ENCODE results near the gene PADI1. TPM values are rescaled to one million over a fixed set of nuclear protein-coding genes. Genes with fewer than 3 reads are reported as not detected.

PADI1 gene
- total RNA-seq, 1 donor from 2014 or later, result not detected

DNA sequence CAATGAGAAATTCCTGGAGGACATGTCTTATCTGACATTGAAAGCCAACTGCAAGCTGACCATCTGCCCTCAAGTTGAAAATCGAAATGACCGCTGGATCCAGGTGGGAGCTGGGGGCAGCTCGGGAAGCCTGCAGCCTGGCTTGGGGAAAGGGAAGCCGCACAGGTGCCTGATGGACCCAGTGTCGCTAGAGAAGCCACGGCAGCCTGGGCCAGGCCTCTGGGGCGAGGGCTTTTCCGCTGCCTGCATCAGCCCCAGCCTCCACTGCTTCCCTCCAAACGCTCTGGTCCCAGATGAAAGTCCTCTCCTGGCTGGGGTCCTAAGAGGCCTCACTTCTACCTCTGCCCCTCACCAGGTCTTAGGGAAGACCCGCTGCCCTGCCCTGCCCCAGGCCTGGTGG is 25.2 kb downstream of the PADI1 start:
- Histone ChIP-seq H3K27me3 (ENCODE audit: low read depth) (peaks cover 69% of the 10 kb centered on the region), H3K36me3 (no peaks in the 10 kb centered on the region), H3K27ac (replicated peaks) (no peak overlapping the region), H3K9me3 (replicated peaks) (no peaks in the 10 kb centered on the region), H3K4me1 (no peaks in the 10 kb centered on the region), H3K4me3 (no peak overlapping the region)
- DNase-seq, result no peak
- intact Hi-C loops (cut with micrococcal nuclease), result loop anchor here (10.0 kb wide), 1 partner anchor 275 kb away; no protein-coding TSS in a partner anchor
- TF ChIP-seq, protein P1, sequence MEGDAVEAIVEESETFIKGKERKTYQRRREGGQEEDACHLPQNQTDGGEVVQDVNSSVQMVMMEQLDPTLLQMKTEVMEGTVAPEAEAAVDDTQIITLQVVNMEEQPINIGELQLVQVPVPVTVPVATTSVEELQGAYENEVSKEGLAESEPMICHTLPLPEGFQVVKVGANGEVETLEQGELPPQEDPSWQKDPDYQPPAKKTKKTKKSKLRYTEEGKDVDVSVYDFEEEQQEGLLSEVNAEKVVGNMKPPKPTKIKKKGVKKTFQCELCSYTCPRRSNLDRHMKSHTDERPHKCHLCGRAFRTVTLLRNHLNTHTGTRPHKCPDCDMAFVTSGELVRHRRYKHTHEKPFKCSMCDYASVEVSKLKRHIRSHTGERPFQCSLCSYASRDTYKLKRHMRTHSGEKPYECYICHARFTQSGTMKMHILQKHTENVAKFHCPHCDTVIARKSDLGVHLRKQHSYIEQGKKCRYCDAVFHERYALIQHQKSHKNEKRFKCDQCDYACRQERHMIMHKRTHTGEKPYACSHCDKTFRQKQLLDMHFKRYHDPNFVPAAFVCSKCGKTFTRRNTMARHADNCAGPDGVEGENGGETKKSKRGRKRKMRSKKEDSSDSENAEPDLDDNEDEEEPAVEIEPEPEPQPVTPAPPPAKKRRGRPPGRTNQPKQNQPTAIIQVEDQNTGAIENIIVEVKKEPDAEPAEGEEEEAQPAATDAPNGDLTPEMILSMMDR (IDR thresholded peaks at IDR 0.05; ENCODE audit: borderline replicate concordance), result no peak

DNA sequence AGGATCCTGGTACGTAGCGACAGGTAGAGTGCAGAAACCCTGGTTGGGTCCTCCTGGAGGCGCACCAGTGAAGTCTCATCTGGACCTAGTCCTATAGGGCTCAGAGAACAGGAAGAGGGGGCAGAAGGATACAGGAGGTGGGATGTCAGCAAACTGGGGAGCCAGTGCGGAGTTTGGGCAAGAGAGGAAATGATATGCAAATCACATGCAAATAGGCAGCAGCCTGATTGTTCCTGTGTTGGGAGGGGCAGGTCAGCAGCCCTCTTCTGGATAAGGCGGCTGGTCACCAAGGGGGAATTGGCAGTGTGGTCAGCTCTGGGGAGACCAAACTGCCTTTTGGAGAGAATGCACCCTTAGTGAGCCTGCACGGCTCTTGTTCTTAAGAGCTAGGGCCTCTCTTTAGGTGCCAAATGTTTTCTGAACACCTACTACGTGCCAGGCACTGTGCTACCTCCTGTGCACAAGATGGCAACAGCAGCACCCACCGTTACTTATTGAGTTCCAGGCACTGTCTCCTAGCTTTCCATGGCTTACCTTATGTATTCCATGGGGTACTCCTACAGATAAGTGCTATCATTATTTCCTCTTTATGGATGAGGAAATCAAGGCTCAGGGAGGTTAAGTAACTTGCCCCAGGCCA is 25.9 kb downstream of the PADI1 start:
- intact Hi-C loops (cut with micrococcal nuclease), result loop anchor here (10.0 kb wide), 1 partner anchor 276 kb away; no protein-coding TSS in a partner anchor
- no peak overlapping the region for H3K4me3 ChIP-seq
- no peaks in the 10 kb centered on the region for H3K4me1 ChIP-seq
- no peaks in the 10 kb centered on the region for H3K9me3 ChIP-seq (replicated peaks)
- TF ChIP-seq, protein P1 (IDR thresholded peaks at IDR 0.05; ENCODE audit: borderline replicate concordance), result no peak
- DNase-seq, result no peak
- H3K27me3 ChIP-seq (ENCODE audit: low read depth), result peaks cover 67% of the 10 kb centered on the region
- H3K36me3 ChIP-seq, result no peaks in the 10 kb centered on the region
- no peak overlapping the region for H3K27ac ChIP-seq (replicated peaks)

DNA sequence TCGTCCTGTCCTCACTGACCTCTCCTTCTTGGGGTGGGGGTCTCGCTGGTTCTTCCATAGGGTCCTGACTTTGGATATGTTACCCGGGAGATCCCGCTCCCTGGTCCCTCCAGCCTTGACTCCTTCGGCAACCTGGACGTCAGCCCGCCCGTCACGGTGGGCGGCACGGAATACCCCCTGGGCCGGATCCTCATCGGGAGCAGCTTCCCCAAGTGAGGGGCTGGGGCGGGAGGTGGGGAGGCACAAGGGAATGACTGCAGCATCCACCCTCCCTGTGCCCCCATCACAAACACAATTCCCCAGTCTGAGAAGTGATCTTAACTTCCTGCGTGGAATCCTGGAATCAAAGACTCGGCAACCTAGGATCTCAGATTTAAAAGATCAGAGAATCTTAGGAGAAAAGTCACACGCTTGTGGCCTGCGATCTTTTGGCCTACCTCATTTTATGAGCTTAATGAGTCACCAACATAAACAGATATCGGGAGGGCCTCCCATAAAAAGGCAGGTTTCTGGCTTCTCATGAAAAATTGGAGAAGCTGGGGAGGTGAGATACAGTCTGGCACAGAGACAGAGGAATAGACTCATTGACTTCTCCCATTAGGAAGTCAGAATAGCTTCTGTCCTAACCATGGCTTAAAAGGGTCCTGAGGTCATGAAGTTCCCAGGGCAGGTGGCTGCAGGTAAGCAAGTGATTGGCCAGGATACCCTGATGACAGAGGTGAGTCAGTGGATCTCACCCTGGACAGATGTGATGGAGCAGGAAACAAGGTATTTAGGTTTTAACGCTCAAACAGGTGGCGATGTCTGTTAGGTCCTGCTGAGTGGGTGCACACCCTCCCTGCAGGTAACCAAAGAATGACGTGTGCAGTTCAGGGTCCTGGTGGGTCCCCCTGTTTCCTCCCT is 28.1 kb downstream of the PADI1 start:
- TF ChIP-seq, protein P1 (IDR thresholded peaks at IDR 0.05; ENCODE audit: borderline replicate concordance), result no peak
- Histone ChIP-seq H3K4me1 (no peaks in the 10 kb centered on the region), H3K27ac (replicated peaks) (no peak overlapping the region), H3K36me3 (no peaks in the 10 kb centered on the region), H3K9me3 (replicated peaks) (no peaks in the 10 kb centered on the region), H3K27me3 (ENCODE audit: low read depth) (peaks cover 73% of the 10 kb centered on the region), H3K4me3 (no peak overlapping the region)
- intact Hi-C loops (cut with micrococcal nuclease), result loop anchor here (10.0 kb wide), 1 partner anchor 278 kb away; no protein-coding TSS in a partner anchor
- no peak for DNase-seq

DNA sequence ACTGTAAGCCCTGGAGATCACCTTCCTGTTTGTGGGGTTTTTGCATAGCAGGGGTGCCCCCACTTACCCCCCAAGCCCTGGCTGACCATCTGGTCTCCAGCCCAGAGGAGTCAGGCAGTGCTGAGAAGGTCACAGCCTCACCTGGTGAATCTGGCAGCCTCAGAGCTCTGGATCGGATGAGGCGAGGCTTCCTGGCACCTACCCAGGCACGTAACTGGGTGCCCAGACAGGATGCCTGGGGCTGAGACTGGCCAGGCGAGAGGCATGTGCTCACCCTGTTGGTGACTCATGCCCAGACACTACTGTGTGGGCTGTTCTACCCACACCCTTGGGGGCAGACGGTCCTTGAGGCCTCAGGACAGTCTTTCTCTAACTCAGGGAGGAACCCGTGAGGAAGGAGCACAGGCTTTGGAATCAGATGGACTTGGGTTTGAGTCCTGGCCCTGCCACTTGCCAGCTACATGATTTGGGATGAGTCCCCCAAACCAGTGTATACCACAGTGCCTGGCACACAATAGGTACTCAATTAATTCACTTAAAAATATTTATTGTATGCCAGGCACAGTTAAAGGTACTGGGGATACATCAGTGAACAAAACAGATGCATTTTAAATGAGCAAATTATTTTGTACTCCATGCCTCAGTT is 28.9 kb downstream of the PADI1 start:
- no peaks in the 10 kb centered on the region for H3K4me1 ChIP-seq
- H3K9me3 ChIP-seq (replicated peaks), result no peaks in the 10 kb centered on the region
- TF ChIP-seq, protein P1 (IDR thresholded peaks at IDR 0.05; ENCODE audit: borderline replicate concordance), result no peak
- intact Hi-C loops (cut with micrococcal nuclease), result loop anchor here (10.0 kb wide), 1 partner anchor 279 kb away; no protein-coding TSS in a partner anchor
- H3K27ac ChIP-seq (replicated peaks), result no peak overlapping the region
- H3K4me3 ChIP-seq, result no peak overlapping the region
- DNase-seq, result peak; percentile 27
- no peaks in the 10 kb centered on the region for H3K36me3 ChIP-seq
- peaks cover 69% of the 10 kb centered on the region for H3K27me3 ChIP-seq (ENCODE audit: low read depth)

DNA sequence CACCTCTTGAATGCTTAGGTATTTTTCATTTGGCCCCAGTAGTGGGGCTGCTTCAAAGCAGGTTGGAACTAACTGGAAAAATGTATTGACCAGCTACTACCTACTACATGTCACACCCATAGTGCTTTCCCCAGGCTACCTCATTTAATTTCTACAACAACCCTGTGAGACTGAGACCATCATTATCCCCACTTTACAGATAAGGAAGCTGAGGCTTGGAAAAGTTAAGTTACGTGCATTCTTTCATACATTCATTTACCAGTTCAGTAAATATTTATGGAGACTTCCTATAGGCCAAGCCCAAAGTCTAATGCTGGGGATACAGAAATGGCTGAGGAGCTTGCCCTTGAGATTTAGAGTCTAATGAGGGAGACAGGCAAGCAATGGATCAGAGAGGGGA is 29.5 kb downstream of the PADI1 start:
- DNase-seq, result no peak
- intact Hi-C loops (cut with micrococcal nuclease), result loop anchor here (10.0 kb wide), 1 partner anchor 280 kb away; no protein-coding TSS in a partner anchor
- Histone ChIP-seq H3K27me3 (ENCODE audit: low read depth) (peaks cover 68% of the 10 kb centered on the region), H3K4me1 (no peaks in the 10 kb centered on the region), H3K9me3 (replicated peaks) (no peaks in the 10 kb centered on the region), H3K4me3 (no peak overlapping the region), H3K27ac (replicated peaks) (no peak overlapping the region), H3K36me3 (no peaks in the 10 kb centered on the region)
- TF ChIP-seq, protein P1 (IDR thresholded peaks at IDR 0.05; ENCODE audit: borderline replicate concordance), result no peak
